HPDE6-E6E7 (cell line): Measurements from ENCODE around the gene RBM23.
"Not testable (repeated sequence)": the region's sequence is repeated elsewhere in the genome, so short reads cannot be mapped to it uniquely, and the experiment has no call there.

Experiments
- DNase-seq: peaks from one replicate; pipeline ENCODE4 v3.0.0; 2011; ENCODE audit warnings: missing footprints; ENCODE audit errors: extremely low spot score

RBM23 gene

GRCh38 chr14:22919601-22919921 lies 612 bp upstream of the RBM23 start:
- DNase-seq = no peak

DNA sequence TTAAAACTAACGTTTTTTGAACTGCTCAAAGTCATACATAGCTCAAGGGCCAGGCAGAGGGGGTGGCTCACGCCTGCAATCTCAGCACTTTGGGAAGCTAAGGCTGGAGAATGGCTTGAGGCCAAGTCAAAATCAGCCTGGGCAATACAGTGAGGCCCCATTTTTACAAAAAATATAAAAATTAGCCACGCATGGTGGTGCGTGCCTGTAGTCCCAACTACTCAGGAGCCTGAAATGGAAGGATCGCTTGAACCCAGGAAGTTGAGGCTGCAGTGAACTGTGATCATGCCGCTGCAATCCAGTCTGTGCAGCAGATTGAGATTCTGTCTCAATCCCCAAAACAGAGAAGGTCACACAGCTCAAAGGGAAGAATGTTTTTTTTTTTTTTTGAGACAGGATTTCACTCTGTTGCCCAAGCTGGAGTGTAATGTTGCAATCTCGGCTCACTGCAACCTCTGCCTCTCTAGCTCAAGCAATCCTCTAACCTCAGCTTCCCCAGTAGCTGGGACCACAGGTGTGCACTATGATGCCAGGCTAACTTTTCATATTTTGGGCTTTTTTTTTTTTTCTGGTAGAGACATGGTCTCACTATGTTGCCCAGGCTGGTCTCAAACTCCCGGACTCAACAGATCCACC lies 2.9 kb downstream of the RBM23 start:
- DNase-seq = no peak

DNA sequence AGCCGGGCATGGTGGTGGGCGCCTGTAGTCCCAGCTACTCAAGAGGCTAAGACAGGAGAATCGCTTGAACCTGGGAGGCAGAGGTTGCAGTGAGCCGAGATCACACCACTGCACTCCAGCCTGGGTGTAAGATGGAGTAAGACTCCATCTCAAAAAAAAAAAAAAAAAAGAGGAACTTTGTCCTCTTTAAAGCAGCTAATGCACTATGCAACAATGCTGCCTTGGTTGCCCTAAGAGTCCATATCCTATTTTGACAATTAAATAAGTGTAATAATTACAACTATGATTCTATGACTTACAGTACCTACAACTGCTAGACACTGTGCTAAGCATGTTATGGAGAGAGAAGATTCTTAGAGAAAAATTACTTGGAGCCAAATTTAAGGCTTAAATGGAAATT lies 4.1 kb downstream of the RBM23 start:
- not testable (repeated sequence) for DNase-seq

- no peak for DNase-seq
Observed at GRCh38 chr14:22910916-22911315, 8.0 kb downstream of the RBM23 start.

GRCh38 chr14:22908601-22909000 lies 10.3 kb downstream of the RBM23 start:
- DNase-seq = no peak

GRCh38 chr14:22907429-22907828 lies 11.5 kb downstream of the RBM23 start:
- DNase-seq = no peak

GRCh38 chr14:22906073-22906472 lies 12.9 kb downstream of the RBM23 start:
- DNase-seq = no peak

DNA sequence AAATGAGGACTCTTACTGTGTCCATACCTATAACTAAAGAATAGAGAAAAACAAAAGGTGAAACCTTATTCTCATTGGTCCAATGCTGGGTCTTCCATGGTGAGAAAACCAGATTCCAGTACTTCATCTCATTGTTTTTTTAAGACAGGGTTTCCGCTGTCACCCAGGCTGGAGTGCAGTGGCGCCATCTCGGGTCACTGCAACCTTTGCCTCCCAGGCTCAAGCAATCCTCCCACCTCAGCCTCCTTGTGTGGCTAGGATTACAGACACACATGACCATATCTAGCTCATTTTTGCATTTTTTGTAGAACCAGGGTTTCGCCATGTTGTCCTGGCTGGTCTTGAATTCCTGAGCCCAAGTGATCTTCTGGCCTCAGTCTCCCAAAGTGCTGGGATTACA lies 13.3 kb downstream of the RBM23 start:
- no peak for DNase-seq

DNA sequence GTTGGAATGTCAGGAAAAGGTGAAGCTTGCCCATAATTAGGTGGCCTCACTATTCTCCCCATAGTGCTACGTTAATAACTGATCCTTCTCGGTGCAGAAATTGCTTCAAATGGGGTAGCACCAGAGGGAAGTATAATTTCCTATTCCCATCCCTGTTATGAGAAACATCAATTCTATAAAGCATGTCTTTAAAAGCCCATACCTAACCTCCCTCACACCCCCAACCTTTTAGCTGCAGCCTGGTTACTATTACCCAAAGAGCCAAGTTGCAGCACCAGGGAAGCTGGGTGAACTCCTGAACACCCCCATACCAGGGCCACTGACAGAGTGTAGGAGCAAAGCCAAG lies 15.2 kb downstream of the RBM23 start:
- no peak for DNase-seq

GRCh38 chr14:22901799-22902198 lies 17.1 kb downstream of the RBM23 start:
- no peak for DNase-seq

- DNase-seq = peak; percentile 66
Observed at GRCh38 chr14:22900081-22900799, 18.7 kb downstream of the RBM23 start.

DNA sequence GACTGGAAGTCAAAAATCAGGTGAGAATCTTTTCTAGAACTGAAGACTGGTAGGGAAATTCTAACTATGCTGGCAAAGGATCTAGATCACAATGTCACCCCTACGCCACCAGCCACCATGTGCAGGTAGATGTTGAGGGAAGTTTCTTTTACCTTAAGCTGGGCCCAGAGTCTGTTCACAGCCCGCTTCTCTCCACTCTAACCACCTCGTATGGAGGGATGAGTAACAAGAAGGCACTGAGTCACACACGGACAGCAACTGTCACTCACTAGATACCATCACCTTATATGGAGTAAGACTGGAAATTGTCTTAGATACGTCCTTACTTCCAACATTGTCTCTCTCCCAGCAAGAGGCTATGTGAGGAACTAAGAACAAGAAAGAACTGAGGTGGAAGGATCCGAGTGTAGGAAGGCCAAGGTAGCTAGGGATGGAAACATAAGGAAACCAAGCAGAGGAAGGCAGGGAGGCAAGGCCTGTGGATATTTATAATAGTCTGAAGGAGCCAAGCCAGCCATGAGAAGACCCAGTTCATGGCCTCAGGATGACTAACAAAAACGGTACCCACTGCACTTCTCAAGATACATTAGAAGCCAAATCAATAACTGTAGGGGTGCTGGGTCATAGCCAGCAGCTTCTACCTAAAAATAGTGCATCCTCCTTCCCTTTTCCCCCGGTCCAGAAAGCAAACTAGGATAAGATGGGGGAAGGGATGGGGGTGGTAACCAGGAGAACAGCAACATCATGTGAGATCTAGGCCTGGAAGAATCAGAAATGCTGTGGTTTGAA lies 20.5 kb downstream of the RBM23 start:
- peak; percentile 78 for DNase-seq

GRCh38 chr14:22897357-22897756 lies 21.6 kb downstream of the RBM23 start:
- DNase-seq = no peak

DNA sequence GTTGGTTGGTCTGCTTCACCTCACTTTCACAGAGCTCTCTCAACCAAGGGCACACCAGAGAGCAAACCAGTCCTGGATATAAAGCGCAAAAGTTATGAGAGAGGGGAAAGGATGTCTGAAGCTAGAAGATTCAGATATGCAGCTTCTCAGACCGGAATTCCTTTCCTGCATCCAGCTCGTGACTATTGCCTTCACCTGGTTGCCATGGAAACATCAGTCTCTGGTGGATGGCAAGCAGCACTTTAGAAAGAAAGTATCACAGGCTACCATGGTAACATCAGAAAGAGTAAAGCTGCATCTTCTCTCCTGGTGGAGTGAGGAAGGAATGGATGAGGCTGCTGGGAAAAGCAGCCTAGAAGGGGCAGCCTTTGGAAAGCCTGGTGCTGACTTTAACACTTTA lies 22.2 kb downstream of the RBM23 start:
- no peak for DNase-seq

- no peak for DNase-seq
Observed at GRCh38 chr14:22896356-22896755, 22.6 kb downstream of the RBM23 start.

GRCh38 chr14:22895402-22895801 lies 23.5 kb downstream of the RBM23 start:
- no peak for DNase-seq

DNA sequence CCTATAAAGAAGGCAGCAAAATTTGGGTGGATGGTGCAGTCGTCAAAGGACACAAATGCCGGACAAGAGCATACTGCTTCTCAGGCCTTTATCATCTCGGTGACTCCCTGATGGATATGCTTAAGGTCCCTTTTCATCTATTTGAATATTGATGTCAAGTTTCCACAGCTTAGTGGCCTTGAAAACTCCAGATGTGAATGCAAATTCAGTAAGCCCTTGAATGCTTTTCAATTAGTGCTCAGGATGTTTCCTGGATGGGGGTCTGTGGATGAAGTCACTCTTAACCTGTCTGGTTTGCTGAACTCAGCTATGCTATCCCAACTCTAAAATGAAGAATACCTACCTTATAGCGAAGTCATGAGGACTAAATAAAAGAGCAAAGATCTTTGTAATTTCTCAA lies 25.2 kb downstream of the RBM23 start:
- DNase-seq = no peak

- no peak for DNase-seq
Observed at GRCh38 chr14:22892488-22892887, 26.5 kb downstream of the RBM23 start.

DNA sequence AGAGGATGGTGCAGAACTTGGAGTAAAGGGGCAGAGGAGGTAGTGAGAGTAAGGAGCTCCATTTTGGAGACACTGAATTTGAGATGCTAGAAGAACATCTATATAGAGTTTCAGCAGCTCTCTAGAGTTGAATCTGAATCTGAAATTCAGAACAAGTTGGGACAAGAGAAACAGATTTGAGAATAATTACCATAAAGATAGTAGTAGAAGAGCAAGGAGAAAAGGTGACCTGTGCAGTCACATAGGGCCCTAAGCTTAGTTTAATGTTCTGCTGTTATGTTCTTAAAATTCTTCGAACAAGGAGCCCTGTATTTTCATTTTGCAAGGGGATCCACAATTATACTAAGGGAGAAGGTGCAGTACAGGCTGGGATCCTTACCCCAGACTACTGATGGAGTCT lies 28.5 kb downstream of the RBM23 start:
- no peak for DNase-seq

- DNase-seq = no peak
Observed at GRCh38 chr14:22888662-22889061, 30.3 kb downstream of the RBM23 start.

GRCh38 chr14:22887990-22888378 lies 31.0 kb downstream of the RBM23 start:
- no peak for DNase-seq

DNA sequence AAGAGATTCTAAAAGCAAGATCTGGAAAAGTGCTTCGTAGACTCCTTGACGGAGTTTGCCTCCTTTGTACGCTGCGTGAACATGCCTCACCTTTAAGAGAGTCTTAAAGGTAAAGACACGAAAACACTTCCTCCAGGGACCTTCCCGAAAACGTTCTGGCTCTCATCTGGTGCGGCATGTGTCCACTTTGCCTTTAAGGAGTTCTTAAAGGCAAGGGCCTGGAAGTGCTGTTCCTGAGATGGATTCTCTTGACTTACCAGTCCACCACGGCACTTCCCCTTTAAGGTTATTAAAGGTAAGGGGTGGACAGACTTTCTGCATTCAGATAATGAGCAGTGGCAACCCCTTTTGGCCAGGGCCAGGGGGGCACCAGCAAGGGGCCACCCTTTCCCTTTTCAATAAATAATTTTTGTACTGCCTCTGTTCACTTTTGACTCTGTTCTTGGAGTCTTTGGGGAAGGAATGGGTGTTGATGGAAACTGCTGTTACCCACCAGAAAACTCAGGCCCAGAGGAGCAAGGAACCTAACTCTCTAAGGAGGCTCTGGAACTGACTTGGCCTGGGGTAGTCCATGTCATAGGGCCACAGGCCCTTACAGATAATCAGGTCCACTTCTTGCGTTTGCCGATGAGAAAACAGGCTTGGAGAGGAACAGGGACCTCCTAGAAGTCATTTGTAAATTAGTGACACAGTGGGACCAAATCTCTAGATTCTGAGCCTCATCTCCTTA lies 31.5 kb downstream of the RBM23 start:
- peak; percentile 61 for DNase-seq
